GM12801 (cell line): ENCODE measurements around the gene CCDC169.

Source experiments
- CTCF ChIP-seq: IDR thresholded peaks from one replicate; pipeline ENCODE4 v1.5.1; 2011; ENCODE audit warnings: control low read depth; ENCODE audit not compliant: insufficient read length; ENCODE audit errors: extremely low read depth

Gene CCDC169

GRCh38 chr13:36294096-36294495 is 3.5 kb downstream of the CCDC169 start:
- TF ChIP-seq CTCF, result no peak

GRCh38 chr13:36293497-36293896 is 4.1 kb downstream of the CCDC169 start:
- TF ChIP-seq CTCF, result no peak

GRCh38 chr13:36288794-36289391 is 8.7 kb downstream of the CCDC169 start:
- no peak for TF ChIP-seq CTCF

- no peak for TF ChIP-seq CTCF
These were observed 11.6 kb downstream of the CCDC169 start for GRCh38 chr13:36286006-36286405.

GRCh38 chr13:36282821-36283432 is 14.7 kb downstream of the CCDC169 start:
- TF ChIP-seq CTCF, result no peak

- TF ChIP-seq CTCF, result no peak
These were observed 22.2 kb downstream of the CCDC169 start for GRCh38 chr13:36275190-36276002.

GRCh38 chr13:36273431-36273830 is 24.2 kb downstream of the CCDC169 start:
- no peak for TF ChIP-seq CTCF
